CD1c-positive myeloid dendritic cell (primary cell): Measurements from ENCODE around the gene RIMBP3C.
"Not testable (repeated sequence)": the region's sequence is repeated elsewhere in the genome, so short reads cannot be mapped to it uniquely, and the experiment has no call there.

Source experiments
- DNase-seq: peaks from one replicate; pipeline ENCODE4 v3.0.0-alpha.2; 2016; ENCODE audit errors: extremely low spot score

The RIMBP3C gene

DNA sequence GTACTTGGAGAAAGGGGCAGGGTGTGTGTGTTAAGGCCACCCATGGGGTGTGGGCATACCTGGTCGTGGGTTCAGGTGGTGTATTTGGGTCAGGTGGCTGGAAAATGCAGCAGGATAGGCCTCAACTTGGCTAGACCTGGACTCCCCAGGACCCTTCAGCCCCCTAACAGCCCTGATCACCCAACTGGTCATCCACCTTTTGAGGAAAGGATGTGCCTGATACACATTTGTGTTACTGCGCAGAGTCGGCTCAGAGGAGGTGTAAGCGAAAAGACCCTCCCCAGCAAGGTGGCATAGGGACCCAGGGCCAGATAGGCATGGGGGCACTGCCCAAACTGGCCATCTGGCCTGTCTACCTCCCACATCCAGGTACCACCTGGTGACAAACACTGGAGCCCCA, at the start of gene RIMBP3C:
RIMBP3C (minus strand) TSS at position 101 of the 400 bp plus-strand sequence. CDS start 485 bp downstream, outside the sequence.
- DNase-seq = not testable (repeated sequence)

DNA sequence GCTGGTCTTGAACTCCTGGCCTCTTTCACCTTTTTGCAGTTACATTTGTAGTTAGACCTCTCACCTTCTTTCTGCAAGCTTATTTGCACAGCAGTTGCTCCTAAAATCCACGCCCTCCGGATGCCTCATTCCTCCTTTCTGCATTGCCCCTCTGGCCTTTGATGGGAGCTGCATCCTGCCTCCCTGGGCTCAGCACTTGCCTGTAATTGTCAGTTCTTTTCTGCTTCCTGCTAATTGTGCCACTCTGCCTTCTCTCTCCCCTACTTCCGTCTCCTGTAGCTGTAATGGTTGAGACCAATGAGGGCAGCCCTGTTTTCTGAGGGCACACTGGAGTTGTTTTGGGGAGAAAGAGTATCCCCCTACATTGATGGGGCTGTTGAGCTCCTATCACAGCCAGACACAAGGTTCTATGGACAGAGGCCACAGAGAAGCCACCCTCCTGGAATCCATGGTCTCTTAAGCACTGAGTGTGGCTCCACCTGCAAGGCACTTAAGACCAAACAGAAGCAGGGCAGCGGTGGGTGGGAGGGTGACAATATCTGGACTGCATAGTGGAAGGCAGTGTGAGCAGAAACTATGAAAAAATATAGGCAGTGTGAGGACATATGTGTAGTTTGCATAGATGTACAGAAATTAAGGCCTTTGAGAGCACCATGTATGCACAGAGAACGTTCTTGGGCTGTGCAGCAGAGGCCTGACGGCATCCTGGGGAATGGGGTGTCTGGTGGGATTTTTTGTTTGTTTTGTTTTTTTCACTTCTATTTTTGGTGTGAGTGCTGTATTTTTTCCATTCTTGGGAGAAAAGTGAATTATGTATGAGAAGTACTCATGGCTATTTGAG, 48.0 kb upstream of the RIMBP3C start:
- no peak for DNase-seq

GRCh38 chr22:21598302-21598701, 47.0 kb upstream of the RIMBP3C start:
- no peak for DNase-seq

GRCh38 chr22:21596356-21597135, 45.3 kb upstream of the RIMBP3C start:
- not testable (repeated sequence) for DNase-seq

DNA sequence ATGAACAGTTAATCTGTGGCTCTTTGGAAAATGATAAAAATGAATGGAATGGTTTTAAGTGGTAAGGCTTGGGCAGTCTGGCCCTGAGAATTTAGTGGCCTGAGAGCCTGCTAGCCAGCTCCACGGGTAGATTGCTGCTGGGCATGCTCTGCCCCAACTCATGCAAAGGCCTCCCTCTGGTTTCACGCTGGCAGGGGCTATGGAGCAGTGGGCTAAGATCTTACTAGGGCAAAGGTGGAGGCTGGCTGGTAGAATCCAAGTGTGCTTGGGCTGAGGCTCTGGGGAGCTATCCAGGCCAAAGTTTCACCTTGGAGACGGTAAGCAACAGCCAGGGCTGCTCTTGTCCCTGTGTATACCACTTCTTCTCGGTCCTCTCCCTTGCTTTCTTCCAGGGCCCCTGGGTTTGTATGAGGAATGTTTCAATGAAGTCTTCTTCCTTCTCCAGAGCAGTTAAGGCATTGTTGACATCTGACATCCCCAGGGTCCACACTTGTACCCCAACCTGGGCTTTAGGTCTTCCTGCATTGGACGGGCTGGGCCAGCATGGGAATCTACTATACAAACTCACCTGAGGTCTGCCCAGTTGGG, 43.7 kb upstream of the RIMBP3C start:
- DNase-seq = no peak

DNA sequence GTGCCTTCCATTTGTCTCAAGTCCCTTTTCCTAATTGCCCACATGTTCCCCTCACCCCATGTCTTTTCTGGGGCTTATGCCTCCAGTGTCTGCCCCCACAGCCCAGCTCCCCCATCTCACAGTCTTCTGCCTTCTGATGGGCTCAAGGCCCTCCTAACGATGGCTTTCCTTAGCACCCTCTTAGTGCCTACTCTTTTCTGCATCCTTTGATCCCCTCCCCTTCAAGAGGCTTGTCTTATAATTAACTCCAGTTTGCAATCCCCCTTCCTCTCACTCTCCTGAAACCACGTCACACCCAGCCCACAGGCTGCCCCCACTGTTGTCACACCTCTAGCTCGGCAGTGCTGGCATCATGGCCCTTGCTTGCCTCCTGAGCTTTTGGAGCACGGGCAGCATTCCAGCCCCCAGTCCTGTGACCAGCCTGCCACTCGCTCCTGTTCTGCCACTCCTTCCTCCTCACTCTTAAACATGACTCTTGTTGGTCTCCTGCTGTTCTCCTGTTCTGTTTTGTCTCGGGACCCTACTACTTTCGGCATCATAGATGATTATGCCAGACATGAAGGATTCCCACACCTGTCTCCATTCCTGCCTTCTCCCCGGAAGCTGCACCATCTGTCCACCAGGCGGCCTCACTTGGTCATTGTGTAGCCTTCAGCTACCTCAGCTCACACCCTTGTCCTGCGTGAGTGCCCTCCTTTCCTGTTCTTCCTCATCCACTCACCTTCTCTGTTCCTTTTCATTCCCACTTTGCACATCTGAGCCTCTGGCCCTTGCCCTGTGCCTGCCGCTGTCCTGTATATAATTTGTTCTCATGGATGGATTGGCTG, 42.4 kb upstream of the RIMBP3C start:
- DNase-seq = no peak

- DNase-seq = no peak
Measured at GRCh38 chr22:21592422-21592821, 41.2 kb upstream of the RIMBP3C start.

GRCh38 chr22:21591695-21592094, 40.4 kb upstream of the RIMBP3C start:
- DNase-seq = no peak

DNA sequence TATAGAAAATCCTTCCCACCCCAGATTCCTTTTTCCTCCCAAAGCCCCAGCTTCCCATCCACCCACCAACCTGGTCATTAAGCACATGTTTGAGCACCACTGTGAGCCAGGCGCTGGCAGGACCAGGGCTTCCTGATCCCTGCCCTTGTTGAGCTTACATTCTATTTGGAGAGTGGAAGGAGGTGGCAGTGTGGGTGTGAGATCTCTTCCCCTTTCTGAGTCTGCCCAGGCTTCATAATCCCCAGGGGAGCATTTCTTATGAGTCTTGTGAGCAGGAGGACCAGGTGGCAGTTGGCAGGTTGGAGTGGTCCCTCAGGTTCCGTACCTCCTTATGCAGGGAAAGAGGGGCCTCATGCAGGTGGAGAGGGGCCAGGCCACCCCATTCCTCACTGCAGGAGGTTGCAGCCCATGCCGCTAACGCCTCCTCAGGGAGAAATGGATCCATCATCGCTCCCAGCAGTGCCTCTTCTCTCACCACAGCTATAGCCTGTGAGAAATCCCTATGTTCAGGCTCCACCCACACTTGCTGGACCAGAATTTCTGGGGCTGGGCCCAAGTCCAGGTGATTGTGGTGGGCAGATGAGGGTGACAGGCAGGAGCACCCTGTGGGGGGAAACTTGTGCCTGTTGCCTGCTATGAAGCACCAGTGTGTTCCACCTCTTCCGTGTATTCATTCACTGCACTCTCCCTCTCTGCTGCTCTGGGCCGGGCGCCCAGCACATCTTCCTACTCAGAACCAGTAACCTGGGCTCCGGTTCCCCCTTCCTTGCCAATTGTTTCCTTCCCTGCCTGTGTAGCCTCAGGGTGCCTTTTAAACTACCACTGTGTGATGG, 39.8 kb upstream of the RIMBP3C start:
- peak; percentile 33 for DNase-seq

- DNase-seq = no peak
Measured at GRCh38 chr22:21589396-21589795, 38.1 kb upstream of the RIMBP3C start.

DNA sequence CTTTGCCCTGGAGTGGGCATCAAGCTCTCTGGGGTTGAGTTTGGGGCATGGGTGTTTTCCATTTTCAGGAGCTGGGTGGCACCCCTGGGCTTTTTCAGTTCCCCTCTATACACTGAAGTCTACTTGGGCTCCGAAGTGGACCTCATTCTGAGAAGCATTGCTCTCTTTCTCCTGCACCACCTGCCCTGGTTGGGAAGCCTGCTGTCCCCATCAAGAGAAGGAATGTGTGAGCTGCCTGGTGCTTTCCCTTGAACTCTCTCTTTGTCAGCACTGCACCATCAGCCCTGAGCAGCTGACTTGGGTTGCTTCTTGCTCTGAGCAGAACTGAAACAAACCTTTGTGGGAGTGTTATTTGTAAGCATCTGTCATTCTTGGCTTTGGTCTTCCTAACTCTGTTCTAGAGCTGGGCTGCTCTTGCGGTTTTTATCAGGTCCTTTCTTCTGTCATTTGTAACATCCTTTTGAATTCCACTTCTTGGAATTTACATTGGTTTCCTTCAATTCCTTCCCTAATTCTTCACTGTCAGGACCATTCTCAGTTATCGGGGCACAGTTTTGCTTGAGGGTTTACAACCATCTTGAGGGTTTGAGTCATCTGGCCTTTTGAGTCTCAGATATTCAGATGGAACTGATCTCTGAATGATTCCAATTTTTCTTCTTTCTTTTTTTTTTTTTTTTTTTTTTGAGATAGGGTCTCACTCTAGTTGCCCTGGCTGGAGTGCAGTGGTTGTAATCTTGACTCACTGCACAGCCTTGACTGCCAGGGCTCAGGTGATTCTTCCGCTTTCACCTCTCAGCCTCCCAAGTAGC, 36.7 kb upstream of the RIMBP3C start:
- peak; percentile 83 for DNase-seq

DNA sequence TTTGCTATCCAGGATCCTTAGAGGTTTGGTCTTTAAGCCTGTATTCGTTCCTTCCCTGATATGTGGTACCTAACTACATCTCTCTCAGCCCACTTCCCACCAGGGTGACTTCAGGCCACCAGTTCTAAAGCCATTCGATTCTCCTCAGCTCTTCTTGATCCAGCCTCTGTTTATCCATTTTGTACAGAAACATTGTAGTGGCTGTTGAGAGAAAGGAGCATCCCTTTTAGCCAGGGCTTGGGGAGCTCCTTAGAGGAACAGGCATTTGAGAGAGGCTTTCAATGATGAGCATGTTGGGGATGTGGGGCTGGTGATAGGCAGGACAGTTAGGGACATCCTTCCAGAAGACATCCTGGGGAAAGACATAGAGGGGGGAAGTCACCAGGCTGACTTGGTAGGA, 34.1 kb upstream of the RIMBP3C start:
- no peak for DNase-seq

GRCh38 chr22:21582801-21583740, 31.8 kb upstream of the RIMBP3C start:
- DNase-seq = no peak

GRCh38 chr22:21581009-21581713, 29.9 kb upstream of the RIMBP3C start:
- not testable (repeated sequence) for DNase-seq

GRCh38 chr22:21580623-21581007, 29.4 kb upstream of the RIMBP3C start:
- DNase-seq = not testable (repeated sequence)

- DNase-seq = no peak
Measured at GRCh38 chr22:21579474-21579851, 28.2 kb upstream of the RIMBP3C start.

DNA sequence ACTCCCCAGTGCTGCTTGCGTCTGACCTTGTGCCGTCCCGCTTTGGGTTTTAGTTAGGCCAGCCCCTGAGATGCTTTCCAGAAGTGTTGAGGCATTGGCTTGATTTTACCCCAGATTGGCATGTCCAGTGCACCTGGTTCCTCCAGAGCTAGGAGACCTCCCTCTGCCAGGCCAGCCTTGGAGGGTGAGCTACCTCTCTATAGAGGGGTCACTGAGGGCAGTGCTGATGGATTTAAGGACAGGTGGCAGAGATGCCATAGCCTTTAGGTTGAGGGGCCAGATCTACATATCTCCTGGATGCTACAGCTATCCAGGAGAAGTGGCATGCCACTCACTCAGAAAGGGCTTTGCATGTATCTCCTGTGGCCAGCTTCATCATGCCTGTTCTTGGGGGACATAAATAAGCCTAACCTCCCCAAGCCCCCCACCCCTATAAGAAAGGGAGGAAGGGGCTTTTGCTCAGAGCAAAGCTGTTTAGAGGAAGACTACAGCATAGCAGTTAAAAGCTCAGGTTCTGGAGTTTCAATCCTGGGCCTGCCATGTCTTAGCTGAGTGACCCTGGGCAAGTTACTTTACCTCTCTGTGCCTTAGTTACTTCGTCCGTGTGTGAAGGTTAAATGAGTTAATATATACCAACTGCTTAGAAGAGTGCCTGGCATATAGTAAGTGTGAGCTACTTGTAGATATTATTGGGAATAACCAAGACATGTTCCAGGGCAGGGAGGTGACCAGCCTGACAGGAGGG, 22.7 kb upstream of the RIMBP3C start:
- DNase-seq = no peak
